HepG2 (cell line): ENCODE data around the gene DAB1. TPM values are rescaled to one million over a fixed set of nuclear protein-coding genes. Genes with fewer than 3 reads are reported as not detected.

Experiments
- CCDC6 ChIP-seq: sonication (generic); formaldehyde crosslinking; IDR thresholded peaks from 2 replicates; pipeline ENCODE4 v1.8.1; 2022; ENCODE audit warnings: mild to moderate bottlenecking, missing genetic modification reagents, moderate library complexity
- CENPT ChIP-seq: sonication (generic); formaldehyde crosslinking; IDR thresholded peaks from 2 replicates; pipeline ENCODE4 v1.8.0; 2022; ENCODE audit warnings: low read depth, mild to moderate bottlenecking, moderate library complexity, missing genetic modification reagents
- FOXA1 ChIP-seq, 2 experiments: fragments of 450-650 bp in 1 of 2; sonication (generic) in 1 of 2; formaldehyde crosslinking in 1 of 2; IDR thresholded peaks; 2 replicates each; pipeline versions ENCODE4 v1.4.0 to v1.6.1; 2016 to 2020; ENCODE audit warnings: missing genetic modification reagents in 1 of 2
- HOXA9 ChIP-seq: sonication (generic); formaldehyde crosslinking; IDR thresholded peaks from 2 replicates; pipeline ENCODE4 v1.8.1; 2022; ENCODE audit warnings: missing genetic modification reagents, mild to moderate bottlenecking, moderate library complexity, borderline replicate concordance
- JDP2 ChIP-seq: sonication (generic); formaldehyde crosslinking; IDR thresholded peaks from 2 replicates; pipeline ENCODE4 v1.8.1; 2022; ENCODE audit warnings: missing genetic modification reagents, borderline replicate concordance
- NFIC ChIP-seq: IDR thresholded peaks from 2 replicates; pipeline ENCODE4 v1.6.1; 2012; ENCODE audit warnings: mild to moderate bottlenecking, low read length, inconsistent platforms
- NFYC ChIP-seq: IDR thresholded peaks from 2 replicates; pipeline ENCODE4 v1.6.1; 2016; ENCODE audit warnings: missing genetic modification reagents, missing compliant biosample characterization
- NR2F1 ChIP-seq, 2 experiments: fragments of 450-650 bp in 1 of 2; formaldehyde crosslinking in 1 of 2; IDR thresholded peaks; 2 replicates each; pipeline versions ENCODE4 v1.5.0 to v1.6.1; 2016 to 2020; ENCODE audit warnings: mild to moderate bottlenecking in 1 of 2, missing compliant biosample characterization in 1 of 2, missing genetic modification reagents in 1 of 2, moderate library complexity in 1 of 2
- RFXAP ChIP-seq: sonication (generic); formaldehyde crosslinking; IDR thresholded peaks from 2 replicates; pipeline ENCODE4 v1.4.0; 2020; ENCODE audit warnings: missing genetic modification reagents, borderline replicate concordance
- SAFB2 ChIP-seq: sonication (generic); formaldehyde crosslinking; IDR thresholded peaks from 2 replicates; pipeline ENCODE4 v1.5.1; 2020; ENCODE audit warnings: missing genetic modification reagents, low read depth, mild to moderate bottlenecking, borderline replicate concordance
- SATB2 ChIP-seq: sonication (generic); formaldehyde crosslinking; IDR thresholded peaks from 2 replicates; pipeline ENCODE4 v1.5.0; 2020; ENCODE audit warnings: missing genetic modification reagents
- SP5 ChIP-seq: IDR thresholded peaks from 2 replicates; pipeline ENCODE4 v1.6.1; 2016; ENCODE audit warnings: low read depth, borderline replicate concordance
- SRSF9 ChIP-seq: fragments of 200-400 bp; formaldehyde crosslinking; IDR thresholded peaks from 2 replicates; pipeline ENCODE4 v1.6.1; 2018; ENCODE audit warnings: borderline replicate concordance, mild to moderate bottlenecking, low read depth, low read length; ENCODE audit not compliant: insufficient read depth, poor library complexity, severe bottlenecking
- THYN1 ChIP-seq: sonication (generic); formaldehyde crosslinking; IDR thresholded peaks from 2 replicates; pipeline ENCODE4 v1.8.1; 2023; ENCODE audit warnings: low read depth, mild to moderate bottlenecking, moderate library complexity, missing genetic modification reagents, borderline replicate concordance
- ZBTB20 ChIP-seq: sonication (generic); formaldehyde crosslinking; IDR thresholded peaks from 2 replicates; pipeline ENCODE4 v1.8.1; 2023; ENCODE audit warnings: missing genetic modification reagents, low read depth, mild to moderate bottlenecking, borderline replicate concordance
- ZBTB7A ChIP-seq: sonication (generic); formaldehyde crosslinking; IDR thresholded peaks from 2 replicates; pipeline ENCODE4 v1.8.0; 2022; ENCODE audit warnings: mild to moderate bottlenecking, missing genetic modification reagents
- ZNF432 ChIP-seq: sonication (generic); formaldehyde crosslinking; IDR thresholded peaks from 2 replicates; pipeline ENCODE4 v1.5.0; 2020; ENCODE audit warnings: missing genetic modification reagents, mild to moderate bottlenecking, borderline replicate concordance
- ZNF605 ChIP-seq: sonication (generic); formaldehyde crosslinking; IDR thresholded peaks from 2 replicates; pipeline ENCODE4 v1.8.0; 2022; ENCODE audit warnings: mild to moderate bottlenecking, missing genetic modification reagents
- ZNF841 ChIP-seq: sonication (generic); formaldehyde crosslinking; IDR thresholded peaks from 2 replicates; pipeline ENCODE4 v1.8.1; 2023; ENCODE audit warnings: missing genetic modification reagents, borderline replicate concordance
- ZSCAN20 ChIP-seq: sonication (generic); formaldehyde crosslinking; IDR thresholded peaks from 2 replicates; pipeline ENCODE4 v1.4.0; 2020; ENCODE audit warnings: missing genetic modification reagents, mild to moderate bottlenecking, borderline replicate concordance
- polyA plus RNA-seq, 8 experiments: library from polyadenylated mRNA; depleted of rRNA in 3 of 8; stranded (reverse) in 7 of 8; unstranded in 1 of 8; fragments of >200 nt; fragmentation: Illumina TruSeq in 4 of 8; extraction: Trizol in 4 of 8; gene quantifications; 2 replicates each; pipeline versions ENCODE4 v1.2.1 to v1.2.3, GENCODE V29; 2011 to 2016; ENCODE audit warnings: low read depth in 4 of 8, missing spikeins in 1 of 8, mixed read lengths in 1 of 8; ENCODE audit not compliant: insufficient read depth in 1 of 8
- total RNA-seq, 5 experiments: library from RNA; depleted of rRNA; stranded (reverse); fragments of >200 nt; fragmentation: Illumina TruSeq; extraction: Trizol; gene quantifications; 2 replicates each; pipeline ENCODE4 v1.2.3, GENCODE V29; 2016; ENCODE audit warnings: low read depth in 1 of 5
- TF ChIP-seq, protein P1 (sequence below): sonication (generic); formaldehyde crosslinking; IDR thresholded peaks from 2 replicates; pipeline ENCODE4 v1.8.0; 2022; ENCODE audit warnings: mild to moderate bottlenecking, missing genetic modification reagents; ENCODE audit not compliant: insufficient replicate concordance
- TF ChIP-seq, protein P2 (sequence below): sonication (generic); formaldehyde crosslinking; IDR thresholded peaks from 2 replicates; pipeline ENCODE4 v1.5.1; 2020; ENCODE audit warnings: mild to moderate bottlenecking, missing genetic modification reagents, borderline replicate concordance

Gene DAB1
- total and polyA plus RNA-seq, 2 of the 13 experiments (the other 11 are each of a cell fraction or from before 2014, with no cell fraction given) = 0.04 to 0.13 TPM

GRCh38 chr1:57279909-57280666 is 143.8 kb downstream of the DAB1 start (continued):
- TF ChIP-seq, protein P1, sequence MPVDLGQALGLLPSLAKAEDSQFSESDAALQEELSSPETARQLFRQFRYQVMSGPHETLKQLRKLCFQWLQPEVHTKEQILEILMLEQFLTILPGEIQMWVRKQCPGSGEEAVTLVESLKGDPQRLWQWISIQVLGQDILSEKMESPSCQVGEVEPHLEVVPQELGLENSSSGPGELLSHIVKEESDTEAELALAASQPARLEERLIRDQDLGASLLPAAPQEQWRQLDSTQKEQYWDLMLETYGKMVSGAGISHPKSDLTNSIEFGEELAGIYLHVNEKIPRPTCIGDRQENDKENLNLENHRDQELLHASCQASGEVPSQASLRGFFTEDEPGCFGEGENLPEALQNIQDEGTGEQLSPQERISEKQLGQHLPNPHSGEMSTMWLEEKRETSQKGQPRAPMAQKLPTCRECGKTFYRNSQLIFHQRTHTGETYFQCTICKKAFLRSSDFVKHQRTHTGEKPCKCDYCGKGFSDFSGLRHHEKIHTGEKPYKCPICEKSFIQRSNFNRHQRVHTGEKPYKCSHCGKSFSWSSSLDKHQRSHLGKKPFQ (CRISPR knock-in tag) = peak; percentile 94
- TF ChIP-seq NR2F1 (CRISPR knock-in tag; IDR thresholded peaks at IDR 0.05) = peak; percentile 92 to 93
- TF ChIP-seq ZNF841 = no peak
- TF ChIP-seq NFIC = peak; percentile 96
- peak; percentile 24; the same call in 1 of the 2 replicates for TF ChIP-seq JDP2 (CRISPR knock-in tag)
- TF ChIP-seq SRSF9 = no peak
- TF ChIP-seq RFXAP (CRISPR knock-in tag) = peak; percentile 86
- TF ChIP-seq CCDC6 (CRISPR knock-in tag) = peak; percentile 91
- no peak for TF ChIP-seq SATB2 (CRISPR knock-in tag)
- no peak for TF ChIP-seq SAFB2 (CRISPR knock-in tag)
- no peak for TF ChIP-seq ZNF432
- no peak for TF ChIP-seq THYN1 (CRISPR knock-in tag)
- TF ChIP-seq FOXA1 (IDR thresholded peaks at IDR 0.05) = peak; percentile 45; the same call in 1 of the 2 replicates
- peak; percentile 99 for TF ChIP-seq FOXA1 (CRISPR knock-in tag; IDR thresholded peaks at IDR 0.05)
- TF ChIP-seq NFYC = peak; percentile 49; the same call in 1 of the 2 replicates
- no peak for TF ChIP-seq HOXA9 (CRISPR knock-in tag)
- TF ChIP-seq ZBTB20 (CRISPR knock-in tag) = peak; percentile 98
- TF ChIP-seq, protein P2, sequence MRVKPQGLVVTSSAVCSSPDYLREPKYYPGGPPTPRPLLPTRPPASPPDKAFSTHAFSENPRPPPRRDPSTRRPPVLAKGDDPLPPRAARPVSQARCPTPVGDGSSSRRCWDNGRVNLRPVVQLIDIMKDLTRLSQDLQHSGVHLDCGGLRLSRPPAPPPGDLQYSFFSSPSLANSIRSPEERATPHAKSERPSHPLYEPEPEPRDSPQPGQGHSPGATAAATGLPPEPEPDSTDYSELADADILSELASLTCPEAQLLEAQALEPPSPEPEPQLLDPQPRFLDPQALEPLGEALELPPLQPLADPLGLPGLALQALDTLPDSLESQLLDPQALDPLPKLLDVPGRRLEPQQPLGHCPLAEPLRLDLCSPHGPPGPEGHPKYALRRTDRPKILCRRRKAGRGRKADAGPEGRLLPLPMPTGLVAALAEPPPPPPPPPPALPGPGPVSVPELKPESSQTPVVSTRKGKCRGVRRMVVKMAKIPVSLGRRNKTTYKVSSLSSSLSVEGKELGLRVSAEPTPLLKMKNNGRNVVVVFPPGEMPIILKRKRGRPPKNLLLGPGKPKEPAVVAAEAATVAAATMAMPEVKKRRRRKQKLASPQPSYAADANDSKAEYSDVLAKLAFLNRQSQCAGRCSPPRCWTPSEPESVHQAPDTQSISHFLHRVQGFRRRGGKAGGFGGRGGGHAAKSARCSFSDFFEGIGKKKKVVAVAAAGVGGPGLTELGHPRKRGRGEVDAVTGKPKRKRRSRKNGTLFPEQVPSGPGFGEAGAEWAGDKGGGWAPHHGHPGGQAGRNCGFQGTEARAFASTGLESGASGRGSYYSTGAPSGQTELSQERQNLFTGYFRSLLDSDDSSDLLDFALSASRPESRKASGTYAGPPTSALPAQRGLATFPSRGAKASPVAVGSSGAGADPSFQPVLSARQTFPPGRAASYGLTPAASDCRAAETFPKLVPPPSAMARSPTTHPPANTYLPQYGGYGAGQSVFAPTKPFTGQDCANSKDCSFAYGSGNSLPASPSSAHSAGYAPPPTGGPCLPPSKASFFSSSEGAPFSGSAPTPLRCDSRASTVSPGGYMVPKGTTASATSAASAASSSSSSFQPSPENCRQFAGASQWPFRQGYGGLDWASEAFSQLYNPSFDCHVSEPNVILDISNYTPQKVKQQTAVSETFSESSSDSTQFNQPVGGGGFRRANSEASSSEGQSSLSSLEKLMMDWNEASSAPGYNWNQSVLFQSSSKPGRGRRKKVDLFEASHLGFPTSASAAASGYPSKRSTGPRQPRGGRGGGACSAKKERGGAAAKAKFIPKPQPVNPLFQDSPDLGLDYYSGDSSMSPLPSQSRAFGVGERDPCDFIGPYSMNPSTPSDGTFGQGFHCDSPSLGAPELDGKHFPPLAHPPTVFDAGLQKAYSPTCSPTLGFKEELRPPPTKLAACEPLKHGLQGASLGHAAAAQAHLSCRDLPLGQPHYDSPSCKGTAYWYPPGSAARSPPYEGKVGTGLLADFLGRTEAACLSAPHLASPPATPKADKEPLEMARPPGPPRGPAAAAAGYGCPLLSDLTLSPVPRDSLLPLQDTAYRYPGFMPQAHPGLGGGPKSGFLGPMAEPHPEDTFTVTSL (CRISPR knock-in tag) = peak; percentile 100
- TF ChIP-seq ZBTB7A (CRISPR knock-in tag) = peak; percentile 52; the same call in 1 of the 2 replicates
- TF ChIP-seq SP5 (CRISPR knock-in tag) = peak; percentile 95
- TF ChIP-seq CENPT = no peak
- peak; percentile 76 for TF ChIP-seq ZNF605 (CRISPR knock-in tag)
- TF ChIP-seq ZSCAN20 (CRISPR knock-in tag) = no peak
